HEK293 (cell line): ENCODE data around the gene DCST2.

Experiments used
- CTCF ChIA-PET: fragments of 350-600 bp; formaldehyde crosslinking; extraction: SDS; loops from one replicate; lab custom pipeline; 2021; ENCODE audit warnings: antibody characterized with exemption; lab: Yijun Ruan, JAX
- POLR2A ChIA-PET: fragments of 300-600 bp; formaldehyde crosslinking; extraction: SDS; loops from one replicate; lab custom pipeline; 2020; ENCODE audit warnings: antibody characterized with exemption, inconsistent platforms; lab: Yijun Ruan, JAX
- H3K27ac ChIP-seq: fragments of 200-500 bp; sonication (Bioruptor generic); 2 replicates; pipeline ENCODE4 v1.5.1; 2014; ENCODE audit warnings: low read depth, low read length, control low read depth, inconsistent platforms; ENCODE audit errors: extremely low read depth
- H3K36me3 ChIP-seq, 2 experiments: fragments of 200-500 bp in 1 of 2; sonication (Bioruptor generic) in 1 of 2; 1 replicate in 1 of 2; 2 replicates in 1 of 2; pipeline ENCODE4 v1.5.1; 2014 to 2017; ENCODE audit warnings: inconsistent platforms in 2 of 2, low read length in 2 of 2; ENCODE audit not compliant: control insufficient read depth in 2 of 2, insufficient read depth in 1 of 2
- H3K4me1 ChIP-seq: fragments of 200-500 bp; sonication (Bioruptor generic); 2 replicates; pipeline ENCODE4 v1.5.1; 2014; ENCODE audit warnings: mild to moderate bottlenecking, low read length, inconsistent platforms; ENCODE audit not compliant: control insufficient read depth, insufficient read depth
- H3K4me3 ChIP-seq: 2 replicates; pipeline ENCODE4 v1.5.1; 2011; ENCODE audit warnings: low read depth, mild to moderate bottlenecking, control low read depth, low read length, moderate library complexity
- H3K9me3 ChIP-seq: fragments of 200-500 bp; sonication (Bioruptor generic); 2 replicates; pipeline ENCODE4 v1.5.1; 2014; ENCODE audit warnings: low read depth, low read length, inconsistent platforms; ENCODE audit not compliant: control insufficient read depth, insufficient read depth
- BCL6B ChIP-seq: fragments of 450-650 bp; formaldehyde crosslinking; IDR thresholded peaks from 2 replicates; pipeline ENCODE4 v1.5.1; 2017; ENCODE audit warnings: missing biosample characterization, missing genetic modification characterization
- KLF7 ChIP-seq: fragments of 450-650 bp; formaldehyde crosslinking; IDR thresholded peaks from 2 replicates; pipeline ENCODE4 v1.5.1; 2016; ENCODE audit warnings: missing biosample characterization, missing genetic modification characterization, borderline replicate concordance
- PRDM1 ChIP-seq: fragments of 450-650 bp; formaldehyde crosslinking; IDR thresholded peaks from 2 replicates; pipeline ENCODE4; 2016; ENCODE audit warnings: missing biosample characterization, missing genetic modification characterization
- SCRT1 ChIP-seq: fragments of 450-650 bp; formaldehyde crosslinking; IDR thresholded peaks from 2 replicates; pipeline ENCODE4 v1.5.1; 2016; ENCODE audit warnings: missing biosample characterization, missing genetic modification characterization, borderline replicate concordance
- SP2 ChIP-seq: fragments of 450-650 bp; formaldehyde crosslinking; IDR thresholded peaks from 2 replicates; pipeline ENCODE4 v1.5.1; 2016; ENCODE audit warnings: missing biosample characterization, missing genetic modification characterization
- ZBTB20 ChIP-seq: fragments of 450-650 bp; formaldehyde crosslinking; IDR thresholded peaks from 2 replicates; pipeline ENCODE4 v1.5.1; 2016; ENCODE audit warnings: missing biosample characterization, missing genetic modification characterization
- ZEB2 ChIP-seq: fragments of 450-650 bp; formaldehyde crosslinking; IDR thresholded peaks from 2 replicates; pipeline ENCODE4 v1.5.1; 2016; ENCODE audit warnings: missing biosample characterization, missing genetic modification characterization
- ZNF112 ChIP-seq: fragments of 450-650 bp; formaldehyde crosslinking; IDR thresholded peaks from 2 replicates; pipeline ENCODE4 v1.5.0; 2017; ENCODE audit warnings: missing biosample characterization, missing genetic modification characterization
- ZNF133 ChIP-seq: fragments of 450-650 bp; formaldehyde crosslinking; IDR thresholded peaks from 2 replicates; pipeline ENCODE4 v1.5.1; 2016; ENCODE audit warnings: missing biosample characterization, missing genetic modification characterization
- ZNF174 ChIP-seq: fragments of 450-650 bp; formaldehyde crosslinking; IDR thresholded peaks from 2 replicates; pipeline ENCODE4 v1.5.0; 2017; ENCODE audit warnings: missing biosample characterization, mild to moderate bottlenecking, missing genetic modification characterization
- ZNF175 ChIP-seq: fragments of 450-650 bp; formaldehyde crosslinking; IDR thresholded peaks from 2 replicates; pipeline ENCODE4 v1.5.1; 2016; ENCODE audit warnings: missing biosample characterization, missing genetic modification characterization
- ZNF184 ChIP-seq: fragments of 450-650 bp; IDR thresholded peaks from 2 replicates; pipeline ENCODE4 v1.5.1; 2018; ENCODE audit warnings: missing biosample characterization, mild to moderate bottlenecking, missing genetic modification characterization
- ZNF23 ChIP-seq: fragments of 450-650 bp; formaldehyde crosslinking; IDR thresholded peaks from 2 replicates; pipeline ENCODE4 v1.5.1; 2016; ENCODE audit warnings: missing biosample characterization, missing genetic modification characterization, borderline replicate concordance
- ZNF26 ChIP-seq: fragments of 450-650 bp; formaldehyde crosslinking; IDR thresholded peaks from 2 replicates; pipeline ENCODE4 v1.5.1; 2016; ENCODE audit warnings: missing biosample characterization, missing genetic modification characterization
- ZNF426 ChIP-seq: fragments of 450-650 bp; formaldehyde crosslinking; IDR thresholded peaks from 2 replicates; pipeline ENCODE4 v1.5.1; 2017; ENCODE audit warnings: missing biosample characterization, missing genetic modification characterization, mild to moderate bottlenecking, inconsistent platforms, moderate library complexity
- ZNF514 ChIP-seq: fragments of 450-650 bp; formaldehyde crosslinking; IDR thresholded peaks from 2 replicates; pipeline ENCODE4 v1.5.1; 2016; ENCODE audit warnings: missing biosample characterization, missing genetic modification characterization
- ZNF626 ChIP-seq: fragments of 450-650 bp; sonication (Bioruptor Pico); formaldehyde crosslinking; IDR thresholded peaks from 2 replicates; pipeline ENCODE4 v1.5.1; 2018; ENCODE audit warnings: missing biosample characterization, missing genetic modification characterization, inconsistent platforms
- ZNF645 ChIP-seq: fragments of 450-650 bp; formaldehyde crosslinking; IDR thresholded peaks from 2 replicates; pipeline ENCODE4; 2016; ENCODE audit warnings: missing biosample characterization, missing genetic modification characterization
- ZNF654 ChIP-seq: fragments of 450-650 bp; formaldehyde crosslinking; IDR thresholded peaks from 2 replicates; pipeline ENCODE4 v1.5.1; 2016; ENCODE audit warnings: low read depth, missing biosample characterization, missing genetic modification characterization
- ZNF692 ChIP-seq: fragments of 450-650 bp; formaldehyde crosslinking; IDR thresholded peaks from 2 replicates; pipeline ENCODE4 v1.5.1; 2016; ENCODE audit warnings: missing biosample characterization, missing genetic modification characterization
- ZNF768 ChIP-seq: fragments of 450-650 bp; formaldehyde crosslinking; IDR thresholded peaks from 2 replicates; pipeline ENCODE4 v1.5.1; 2018; ENCODE audit warnings: missing biosample characterization, mild to moderate bottlenecking, missing genetic modification characterization
- ZSCAN4 ChIP-seq: fragments of 450-650 bp; formaldehyde crosslinking; IDR thresholded peaks from 2 replicates; pipeline ENCODE4 v1.5.1; 2017; ENCODE audit warnings: missing biosample characterization, missing genetic modification characterization
- TF ChIP-seq, protein P1 (sequence below): fragments of 450-650 bp; formaldehyde crosslinking; IDR thresholded peaks from 2 replicates; pipeline ENCODE4 v1.5.1; 2017; ENCODE audit warnings: missing biosample characterization, missing genetic modification characterization

The DCST2 gene

GRCh38 chr1:155003227-155003765 lies 30.3 kb downstream of the DCST2 start (continued):
- no peak for TF ChIP-seq SCRT1 (tag by site-specific recombination)
- TF ChIP-seq ZNF133 (tag by site-specific recombination), result no peak
- peak; percentile 37; the same call in 1 of the 2 replicates for TF ChIP-seq ZEB2 (tag by site-specific recombination)
- TF ChIP-seq, all 188 proteins: peak for 24

GRCh38 chr1:155002464-155003226 lies 30.9 kb downstream of the DCST2 start, which contains the start of gene ZBTB7B:
Gene ZBTB7B (plus strand): TSS chr1:155002802. CDS start chr1:155014661, 11,859 bp downstream.
- ChIA-PET CTCF (interaction anchor here (0.6 to 2.1 kb wide), 6 partner anchors 8 to 110 kb away, joined by 3 to 11 read pairs (median 4); partner anchors contain the start of gene ADAM15), POLR2A (interaction anchor here (0.6 to 2.2 kb wide), 10 partner anchors 8 to 191 kb away, joined by 3 to 14 read pairs (median 6); partner anchors contain the start of genes CKS1B and FLAD1)
- H3K36me3 ChIP-seq, result no peaks in the 10 kb centered on the region
- H3K4me3 ChIP-seq, result peak within 1 kb of the TSS; percentile 50
- H3K4me1 ChIP-seq, result peaks cover 13% of the 10 kb centered on the region
- H3K9me3 ChIP-seq, result no peaks in the 10 kb centered on the region
- H3K27ac ChIP-seq, result peak within 1 kb of the TSS; percentile 87
- TF ChIP-seq ZNF514 (tag by site-specific recombination), result no peak
- no peak for TF ChIP-seq ZNF184 (tag by site-specific recombination)
- no peak for TF ChIP-seq ZNF768
- no peak for TF ChIP-seq ZEB2 (tag by site-specific recombination)
- no peak for TF ChIP-seq ZNF175 (tag by site-specific recombination)
- TF ChIP-seq ZNF654 (tag by site-specific recombination), result no peak
- TF ChIP-seq, protein P1, sequence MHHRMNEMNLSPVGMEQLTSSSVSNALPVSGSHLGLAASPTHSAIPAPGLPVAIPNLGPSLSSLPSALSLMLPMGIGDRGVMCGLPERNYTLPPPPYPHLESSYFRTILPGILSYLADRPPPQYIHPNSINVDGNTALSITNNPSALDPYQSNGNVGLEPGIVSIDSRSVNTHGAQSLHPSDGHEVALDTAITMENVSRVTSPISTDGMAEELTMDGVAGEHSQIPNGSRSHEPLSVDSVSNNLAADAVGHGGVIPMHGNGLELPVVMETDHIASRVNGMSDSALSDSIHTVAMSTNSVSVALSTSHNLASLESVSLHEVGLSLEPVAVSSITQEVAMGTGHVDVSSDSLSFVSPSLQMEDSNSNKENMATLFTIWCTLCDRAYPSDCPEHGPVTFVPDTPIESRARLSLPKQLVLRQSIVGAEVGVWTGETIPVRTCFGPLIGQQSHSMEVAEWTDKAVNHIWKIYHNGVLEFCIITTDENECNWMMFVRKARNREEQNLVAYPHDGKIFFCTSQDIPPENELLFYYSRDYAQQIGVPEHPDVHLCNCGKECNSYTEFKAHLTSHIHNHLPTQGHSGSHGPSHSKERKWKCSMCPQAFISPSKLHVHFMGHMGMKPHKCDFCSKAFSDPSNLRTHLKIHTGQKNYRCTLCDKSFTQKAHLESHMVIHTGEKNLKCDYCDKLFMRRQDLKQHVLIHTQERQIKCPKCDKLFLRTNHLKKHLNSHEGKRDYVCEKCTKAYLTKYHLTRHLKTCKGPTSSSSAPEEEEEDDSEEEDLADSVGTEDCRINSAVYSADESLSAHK (tag by site-specific recombination), result no peak
- no peak for TF ChIP-seq ZNF626 (tag by site-specific recombination)
- no peak for TF ChIP-seq ZNF26 (tag by site-specific recombination)
- no peak; the same call in 1 of the 2 replicates for TF ChIP-seq ZBTB20 (tag by site-specific recombination)
- TF ChIP-seq KLF7 (tag by site-specific recombination), result no peak
- no peak for TF ChIP-seq ZNF174 (tag by site-specific recombination)
- TF ChIP-seq ZNF645 (tag by site-specific recombination), result no peak
- no peak for TF ChIP-seq ZSCAN4 (tag by site-specific recombination)
- no peak for TF ChIP-seq PRDM1
- no peak for TF ChIP-seq ZNF426 (tag by site-specific recombination)
- TF ChIP-seq BCL6B, result no peak
- no peak for TF ChIP-seq SP2 (tag by site-specific recombination)
- TF ChIP-seq ZNF692 (tag by site-specific recombination), result no peak
- TF ChIP-seq ZNF112 (tag by site-specific recombination), result no peak
- no peak for TF ChIP-seq ZNF23
